Stomach (tissue), 4 donors: ENCODE data around the gene MYO1E.

Experiments used
- CTCF ChIP-seq, 7 experiments: fragments of 450-650 bp in 4 of 7; fragments of 200-600 bp in 3 of 7; sonication (generic) in 3 of 7; IDR thresholded peaks; one replicate each; pipeline ENCODE4 v1.5.1; 2016 to 2019; ENCODE audit warnings: antibody characterized with exemption in 7 of 7, control low read depth in 2 of 7, mild to moderate bottlenecking in 1 of 7
- EP300 ChIP-seq: sonication (generic); formaldehyde crosslinking; IDR thresholded peaks from one replicate; pipeline ENCODE4 v1.6.1; 2017; ENCODE audit warnings: antibody characterized with exemption
- POLR2A ChIP-seq, 4 donors: fragments of 450-650 bp; IDR thresholded peaks; one replicate each; pipeline ENCODE4 v1.6.1; 2016; ENCODE audit warnings: antibody characterized with exemption in 4 of 4, control low read depth in 2 of 4, mild to moderate bottlenecking in 1 of 4, moderate library complexity in 1 of 4

- TF ChIP-seq EP300 (no peak), CTCF (IDR thresholded peaks at IDR 0.05) (no peak), POLR2A (IDR thresholded peaks at IDR 0.05) (no peak)
Observed at GRCh38 chr15:59279023-59279422, 93.6 kb downstream of the MYO1E start.
